Astrocyte (in vitro differentiated cells and primary cell): ENCODE measurements around the gene AAGAB.

Experiments
- EZH2 ChIP-seq: IDR thresholded peaks from 2 replicates; pipeline ENCODE4 v1.6.1; 2012; ENCODE audit warnings: mild to moderate bottlenecking, low read length, inconsistent platforms; ENCODE audit not compliant: insufficient read depth
- TF ChIP-seq, protein P1 (sequence below): IDR thresholded peaks from 2 replicates; pipeline ENCODE4 v1.5.1; 2011; ENCODE audit warnings: low read depth, mild to moderate bottlenecking, inconsistent platforms, low read length, moderate library complexity; ENCODE audit not compliant: insufficient read depth

DNA sequence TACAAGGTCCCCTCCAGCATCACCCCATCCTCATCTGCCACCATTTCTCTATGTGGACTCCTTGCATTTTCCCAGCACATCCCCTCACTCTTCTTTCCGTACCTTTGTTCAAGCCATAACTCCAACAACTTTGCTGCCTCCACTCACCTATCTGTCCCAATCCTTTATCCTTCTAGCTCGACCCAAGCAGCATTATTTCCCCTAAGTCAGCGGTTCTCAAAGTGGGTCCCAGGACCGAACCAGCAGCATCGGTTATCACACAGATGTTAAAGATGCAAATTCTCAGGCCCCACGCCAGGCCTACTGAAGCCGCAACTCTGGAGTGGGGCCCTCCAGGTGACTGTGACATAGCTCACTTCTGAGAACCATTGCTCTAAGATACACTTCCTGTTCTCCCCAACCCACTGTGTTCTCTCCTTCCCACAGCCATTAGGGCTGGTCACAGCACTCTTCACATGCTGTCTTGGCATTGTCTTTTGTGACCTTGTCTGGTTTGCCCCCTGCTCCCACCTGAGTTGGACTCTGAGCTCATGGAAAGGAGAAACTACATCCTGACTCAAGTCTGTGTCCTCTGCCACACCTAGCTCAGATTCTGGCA lies 56.2 kb downstream of the AAGAB start:
- TF ChIP-seq, protein P1, sequence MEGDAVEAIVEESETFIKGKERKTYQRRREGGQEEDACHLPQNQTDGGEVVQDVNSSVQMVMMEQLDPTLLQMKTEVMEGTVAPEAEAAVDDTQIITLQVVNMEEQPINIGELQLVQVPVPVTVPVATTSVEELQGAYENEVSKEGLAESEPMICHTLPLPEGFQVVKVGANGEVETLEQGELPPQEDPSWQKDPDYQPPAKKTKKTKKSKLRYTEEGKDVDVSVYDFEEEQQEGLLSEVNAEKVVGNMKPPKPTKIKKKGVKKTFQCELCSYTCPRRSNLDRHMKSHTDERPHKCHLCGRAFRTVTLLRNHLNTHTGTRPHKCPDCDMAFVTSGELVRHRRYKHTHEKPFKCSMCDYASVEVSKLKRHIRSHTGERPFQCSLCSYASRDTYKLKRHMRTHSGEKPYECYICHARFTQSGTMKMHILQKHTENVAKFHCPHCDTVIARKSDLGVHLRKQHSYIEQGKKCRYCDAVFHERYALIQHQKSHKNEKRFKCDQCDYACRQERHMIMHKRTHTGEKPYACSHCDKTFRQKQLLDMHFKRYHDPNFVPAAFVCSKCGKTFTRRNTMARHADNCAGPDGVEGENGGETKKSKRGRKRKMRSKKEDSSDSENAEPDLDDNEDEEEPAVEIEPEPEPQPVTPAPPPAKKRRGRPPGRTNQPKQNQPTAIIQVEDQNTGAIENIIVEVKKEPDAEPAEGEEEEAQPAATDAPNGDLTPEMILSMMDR, result no peak
- no peak for TF ChIP-seq EZH2
